HEK293T (cell line): ENCODE measurements around the gene ARRB1.

Experiments used
- ARNT ChIP-seq: fragments of 450-650 bp; IDR thresholded peaks from 2 replicates; pipeline ENCODE4 v1.6.1; 2017; ENCODE audit warnings: mild to moderate bottlenecking
- BHLHE40 ChIP-seq: fragments of 450-650 bp; IDR thresholded peaks from 2 replicates; pipeline ENCODE4 v1.6.1; 2016; ENCODE audit warnings: mild to moderate bottlenecking, moderate library complexity, borderline replicate concordance
- FOXA1 ChIP-seq: fragments of 450-650 bp; IDR thresholded peaks from 2 replicates; pipeline ENCODE4 v1.6.1; 2016; ENCODE audit warnings: mild to moderate bottlenecking
- FOXM1 ChIP-seq: fragments of 450-650 bp; IDR thresholded peaks from 2 replicates; pipeline ENCODE4 v1.6.1; 2017; ENCODE audit warnings: mild to moderate bottlenecking, borderline replicate concordance
- HDGF ChIP-seq: fragments of 450-650 bp; IDR thresholded peaks from 2 replicates; pipeline ENCODE4 v1.6.1; 2017; ENCODE audit warnings: antibody characterized with exemption, borderline replicate concordance
- TF ChIP-seq, protein P1 (sequence below): fragments of 450-650 bp; IDR thresholded peaks from 2 replicates; pipeline ENCODE4 v1.6.1; 2016

DNA sequence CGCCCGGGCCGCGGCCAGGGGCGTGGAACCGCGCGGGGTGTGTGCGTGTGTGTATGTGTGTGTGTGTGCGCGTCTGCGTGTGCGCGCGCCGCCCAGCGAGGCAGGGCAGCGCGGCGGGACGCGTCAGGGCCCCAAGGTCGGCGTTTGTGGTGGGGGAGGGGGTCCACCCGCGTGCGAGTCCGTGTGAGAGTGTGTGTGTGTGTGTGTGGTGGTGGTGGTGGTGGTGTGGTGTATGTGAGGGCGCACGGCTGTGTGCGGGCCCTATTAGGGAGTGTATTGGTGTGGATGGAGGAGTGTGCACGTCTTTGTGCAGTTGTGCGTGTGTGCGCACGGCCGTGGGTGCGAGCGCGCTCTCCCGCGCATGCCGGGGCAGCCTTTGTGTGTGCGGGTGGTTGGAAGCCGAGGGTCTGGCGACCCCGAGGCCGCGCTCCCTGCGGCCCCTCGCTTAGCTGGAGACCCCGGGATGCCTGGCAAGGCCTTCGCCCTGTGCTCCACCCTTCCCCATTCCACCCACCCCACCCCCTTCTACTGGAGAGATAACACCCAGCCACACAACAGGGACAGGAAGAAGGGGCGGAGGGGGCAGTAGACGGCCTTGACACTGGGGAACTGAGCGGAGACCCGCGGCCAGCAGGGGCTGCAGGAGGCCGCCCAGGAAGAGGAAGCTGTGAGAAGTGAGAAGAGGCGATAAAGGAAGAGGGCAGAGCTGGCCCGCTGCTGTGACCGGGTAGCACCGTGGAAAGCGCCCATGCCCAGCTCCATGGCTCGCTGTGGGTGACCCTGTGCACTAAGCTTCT is 528 bp upstream of the ARRB1 start:
- TF ChIP-seq ARNT (no peak), FOXM1 (no peak), HDGF (no peak), FOXA1 (no peak), BHLHE40 (no peak)
- TF ChIP-seq, protein P1, sequence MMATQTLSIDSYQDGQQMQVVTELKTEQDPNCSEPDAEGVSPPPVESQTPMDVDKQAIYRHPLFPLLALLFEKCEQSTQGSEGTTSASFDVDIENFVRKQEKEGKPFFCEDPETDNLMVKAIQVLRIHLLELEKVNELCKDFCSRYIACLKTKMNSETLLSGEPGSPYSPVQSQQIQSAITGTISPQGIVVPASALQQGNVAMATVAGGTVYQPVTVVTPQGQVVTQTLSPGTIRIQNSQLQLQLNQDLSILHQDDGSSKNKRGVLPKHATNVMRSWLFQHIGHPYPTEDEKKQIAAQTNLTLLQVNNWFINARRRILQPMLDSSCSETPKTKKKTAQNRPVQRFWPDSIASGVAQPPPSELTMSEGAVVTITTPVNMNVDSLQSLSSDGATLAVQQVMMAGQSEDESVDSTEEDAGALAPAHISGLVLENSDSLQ = no peak
